Measurements from ENCODE around the gene TTLL7.

Gene TTLL7

GRCh38 chr1:83998498-83999315 lies at the start of gene TTLL7:
Gene TTLL7, minus strand, starts transcription at chr1:83999132. Its CDS starts 46,921 bp downstream, at chr1:83952211.
- no peak for FAIRE-seq
- TF ChIP-seq CTCF (IDR thresholded peaks at IDR 0.05; ENCODE audit: insufficient read depth, missing control alignments): no peak

GRCh38 chr1:84042461-84042860 lies 43.5 kb upstream of the TTLL7 start:
- DNase-seq (ENCODE audit: insufficient read length, low spot score) (no peak), FAIRE-seq (no peak)
- TF ChIP-seq CTCF (IDR thresholded peaks at IDR 0.05; ENCODE audit: insufficient read depth, missing control alignments): no peak

More at GRCh38 chr1:83998498-83999315, at the start of gene TTLL7:
- DNase-seq (ENCODE audit: insufficient read length, low spot score): peak; percentile 55

- DNase-seq (ENCODE audit: insufficient read length, low spot score): no peak
- TF ChIP-seq CTCF (IDR thresholded peaks at IDR 0.05; ENCODE audit: insufficient read depth, missing control alignments): no peak
- FAIRE-seq: no peak
These were observed 39.1 kb upstream of the TTLL7 start for GRCh38 chr1:84037758-84038611.

GRCh38 chr1:84031802-84032327 lies 32.9 kb upstream of the TTLL7 start:
- FAIRE-seq (no peak), DNase-seq (ENCODE audit: insufficient read length, low spot score) (no peak)
- no peak for TF ChIP-seq CTCF (IDR thresholded peaks at IDR 0.05; ENCODE audit: insufficient read depth, missing control alignments)

GRCh38 chr1:84027368-84027767 lies 28.4 kb upstream of the TTLL7 start:
- no peak for FAIRE-seq
- no peak for DNase-seq (ENCODE audit: insufficient read length, low spot score)
- TF ChIP-seq CTCF (IDR thresholded peaks at IDR 0.05; ENCODE audit: insufficient read depth, missing control alignments): no peak

- FAIRE-seq: no peak
- no peak for DNase-seq (ENCODE audit: insufficient read length, low spot score)
- TF ChIP-seq CTCF (IDR thresholded peaks at IDR 0.05; ENCODE audit: insufficient read depth, missing control alignments): no peak
These were observed 27.0 kb upstream of the TTLL7 start for GRCh38 chr1:84025966-84026365.
